ENCODE measurements around the gene KIF2C.
"Not testable (repeated sequence)": the region's sequence is repeated elsewhere in the genome, so short reads cannot be mapped to it uniquely, and the experiment has no call there.

The KIF2C gene

GRCh38 chr1:44776730-44777068 lies 37.1 kb downstream of the KIF2C start:
- DNase-seq: no peak

GRCh38 chr1:44777547-44777946 lies 37.9 kb downstream of the KIF2C start:
- no peak for DNase-seq

- no peak for DNase-seq
Observed at GRCh38 chr1:44777969-44778635, 38.5 kb downstream of the KIF2C start.

- DNase-seq: no peak
Observed at GRCh38 chr1:44778705-44779576, 39.3 kb downstream of the KIF2C start.

- no peak for DNase-seq
Observed at GRCh38 chr1:44780583-44781121, 41.0 kb downstream of the KIF2C start.

GRCh38 chr1:44783697-44784093 lies 44.1 kb downstream of the KIF2C start:
- DNase-seq: no peak

- peak; percentile 31 for DNase-seq
Observed at GRCh38 chr1:44784094-44785028, 44.7 kb downstream of the KIF2C start.

GRCh38 chr1:44785029-44785380 lies 45.4 kb downstream of the KIF2C start:
- no peak for DNase-seq

GRCh38 chr1:44785501-44786137 lies 46.0 kb downstream of the KIF2C start:
- no peak for DNase-seq

GRCh38 chr1:44786138-44786840 lies 46.7 kb downstream of the KIF2C start:
- DNase-seq: no peak

GRCh38 chr1:44786841-44787426 lies 47.3 kb downstream of the KIF2C start:
- no peak for DNase-seq

GRCh38 chr1:44787506-44787905 lies 47.9 kb downstream of the KIF2C start:
- DNase-seq: no peak

- DNase-seq: no peak
Observed at GRCh38 chr1:44788120-44788860, 48.7 kb downstream of the KIF2C start, which contains the start of gene BEST4. Gene BEST4 (minus strand): TSS chr1:44788170. CDS start chr1:44787705, 465 bp downstream.

GRCh38 chr1:44790968-44791801 lies 51.5 kb downstream of the KIF2C start:
- DNase-seq: no peak

- no peak for DNase-seq
Observed at GRCh38 chr1:44792736-44793502, 53.3 kb downstream of the KIF2C start.

GRCh38 chr1:44797886-44798285 lies 58.2 kb downstream of the KIF2C start:
- not testable (repeated sequence) for DNase-seq

- peak; percentile 65 for DNase-seq
Observed at GRCh38 chr1:44798481-44799365, 59.1 kb downstream of the KIF2C start.

All from DMS79 (cell line).